ENCODE measurements around the gene CPAMD8.
A peak's percentile ranks its signal among the peaks of the same experiment; 100 is the strongest.

CPAMD8 gene

GRCh38 chr19:16919496-16919895, 107.1 kb downstream of the CPAMD8 start:
- no peak for TF ChIP-seq ZNF274 (IDR thresholded peaks at IDR 0.05; ENCODE audit: low read depth, low read length)
- H3K4me3 ChIP-seq (ENCODE audit: low read length), result no peak overlapping the region

- TF ChIP-seq ZNF274 (IDR thresholded peaks at IDR 0.05; ENCODE audit: low read depth, low read length), result no peak
- no peak overlapping the region for H3K4me3 ChIP-seq (ENCODE audit: low read length)
These were observed 109.2 kb downstream of the CPAMD8 start for GRCh38 chr19:16917401-16917800.

DNA sequence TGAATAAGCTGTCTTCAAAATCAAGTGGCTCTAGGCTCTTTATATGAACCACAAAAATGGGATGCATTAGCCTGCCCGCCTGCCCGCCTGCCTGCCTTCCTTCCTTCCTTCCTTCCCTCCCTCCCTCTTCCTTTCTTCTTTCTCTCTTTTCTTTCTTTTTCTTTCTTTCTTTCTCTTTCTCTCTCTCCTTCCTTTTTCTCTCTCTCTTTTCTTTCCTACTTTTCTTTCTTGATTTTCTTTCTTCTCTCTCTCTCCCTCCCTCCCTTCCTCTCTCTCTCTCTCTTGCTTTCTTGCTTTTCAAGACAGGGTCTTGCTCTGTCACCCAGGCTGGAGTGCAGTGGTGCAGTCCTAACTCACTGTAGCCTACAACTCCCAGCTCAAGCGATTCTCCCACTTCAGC, 110.9 kb downstream of the CPAMD8 start:
- H3K4me3 ChIP-seq (ENCODE audit: low read length), result no peak overlapping the region
- no peak for TF ChIP-seq ZNF274 (IDR thresholded peaks at IDR 0.05; ENCODE audit: low read depth, low read length)

GRCh38 chr19:16915135-16915534, 111.5 kb downstream of the CPAMD8 start:
- no peak for TF ChIP-seq ZNF274 (IDR thresholded peaks at IDR 0.05; ENCODE audit: low read depth, low read length)
- no peak overlapping the region for H3K4me3 ChIP-seq (ENCODE audit: low read length)

DNA sequence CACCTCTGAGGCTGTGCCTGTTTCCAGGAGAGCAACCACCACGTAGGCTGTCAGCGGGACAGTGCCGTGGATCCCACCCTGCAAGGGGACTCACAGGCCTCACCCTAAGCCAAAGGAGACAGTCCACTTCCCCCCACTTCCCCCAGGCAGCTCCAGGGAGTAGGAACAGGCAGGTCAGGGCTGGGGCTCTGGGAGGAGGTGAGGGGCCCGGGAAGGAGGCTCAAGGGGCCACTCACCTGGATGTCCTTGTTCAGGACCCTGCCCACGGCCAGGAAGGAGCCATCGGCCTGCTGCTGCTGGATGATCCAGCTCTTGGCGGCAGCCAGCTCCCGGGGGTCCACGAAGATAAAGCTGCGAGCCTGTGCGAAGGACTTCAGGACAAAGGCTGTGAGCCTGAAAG, 112.2 kb downstream of the CPAMD8 start:
- H3K4me3 ChIP-seq (ENCODE audit: low read length), result no peak overlapping the region
- TF ChIP-seq ZNF274 (IDR thresholded peaks at IDR 0.05; ENCODE audit: low read depth, low read length), result no peak

DNA sequence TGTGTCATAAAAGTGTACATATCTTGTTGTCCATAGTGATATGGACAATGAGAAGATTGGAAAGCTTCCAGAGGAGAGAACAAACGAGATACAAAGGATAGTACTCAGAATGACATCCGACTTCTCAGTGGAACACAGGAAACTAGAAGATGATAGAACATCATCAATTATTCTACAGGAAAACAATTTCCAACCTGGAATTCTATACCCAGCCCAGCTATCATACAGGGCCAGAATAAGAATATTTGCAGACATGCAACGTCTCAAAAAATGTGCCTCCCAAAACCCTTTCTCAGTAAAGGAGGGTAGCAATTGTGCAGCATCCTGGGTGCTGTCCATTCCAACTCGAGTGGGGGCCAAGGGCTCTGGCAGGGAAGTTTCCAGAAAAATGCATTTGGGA, 113.8 kb downstream of the CPAMD8 start:
- no peak overlapping the region for H3K4me3 ChIP-seq (ENCODE audit: low read length)
- no peak for TF ChIP-seq ZNF274 (IDR thresholded peaks at IDR 0.05; ENCODE audit: low read depth, low read length)

GRCh38 chr19:16911046-16911445, 115.6 kb downstream of the CPAMD8 start:
- no peak overlapping the region for H3K4me3 ChIP-seq (ENCODE audit: low read length)
- no peak for TF ChIP-seq ZNF274 (IDR thresholded peaks at IDR 0.05; ENCODE audit: low read depth, low read length)

- no peak overlapping the region for H3K4me3 ChIP-seq (ENCODE audit: low read length)
- TF ChIP-seq ZNF274 (IDR thresholded peaks at IDR 0.05; ENCODE audit: low read depth, low read length), result no peak
These were observed 117.9 kb downstream of the CPAMD8 start for GRCh38 chr19:16908759-16909158.

DNA sequence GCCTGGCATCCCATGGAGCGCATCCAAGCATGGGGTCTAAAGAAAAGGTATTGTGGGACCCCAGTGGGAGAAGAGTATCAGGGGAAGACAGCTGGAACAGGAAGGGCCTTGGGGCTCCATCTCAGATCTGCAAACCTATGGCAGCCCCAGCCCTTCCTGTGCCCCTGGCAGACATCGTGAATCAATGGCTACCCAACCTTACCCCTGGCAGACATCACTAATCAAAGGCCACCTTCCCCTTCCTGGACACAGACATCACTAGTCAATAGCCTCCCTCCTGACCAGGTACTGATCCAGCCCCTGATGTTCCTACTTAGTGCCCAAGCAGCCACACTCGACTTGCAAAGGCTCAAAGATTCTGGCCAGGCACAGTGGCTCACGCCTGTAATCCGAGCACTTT, 122.0 kb downstream of the CPAMD8 start:
- TF ChIP-seq ZNF274 (IDR thresholded peaks at IDR 0.05; ENCODE audit: low read depth, low read length), result no peak
- H3K4me3 ChIP-seq (ENCODE audit: low read length), result no peak overlapping the region

GRCh38 chr19:16903347-16903746, 123.3 kb downstream of the CPAMD8 start:
- H3K4me3 ChIP-seq (ENCODE audit: low read length), result no peak overlapping the region
- no peak for TF ChIP-seq ZNF274 (IDR thresholded peaks at IDR 0.05; ENCODE audit: low read depth, low read length)

DNA sequence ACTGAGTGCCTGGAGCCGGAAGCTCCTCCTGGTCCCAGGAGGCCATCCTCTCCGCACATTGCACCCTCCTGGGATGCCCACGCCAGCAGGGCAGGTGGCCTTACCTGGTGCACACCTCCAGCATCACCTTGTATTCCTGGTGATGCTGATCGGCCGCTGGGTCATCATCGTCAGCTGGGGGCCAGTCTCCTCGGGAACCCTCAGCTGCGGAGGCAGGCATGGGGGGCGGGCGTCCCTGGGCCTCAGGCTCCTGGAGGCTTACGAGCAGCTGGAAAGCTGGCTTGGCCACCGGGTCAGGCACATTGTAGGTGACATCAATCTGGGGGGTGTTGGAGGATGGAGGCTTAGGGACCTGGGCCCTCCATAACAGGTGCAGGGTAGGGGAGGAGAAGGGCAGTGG, 124.1 kb downstream of the CPAMD8 start:
- no peak for TF ChIP-seq ZNF274 (IDR thresholded peaks at IDR 0.05; ENCODE audit: low read depth, low read length)

GRCh38 chr19:16901491-16902175, 125.0 kb downstream of the CPAMD8 start:
- TF ChIP-seq ZNF274 (IDR thresholded peaks at IDR 0.05; ENCODE audit: low read depth, low read length), result no peak

More for the DNA sequence above, 124.1 kb downstream of the CPAMD8 start:
- no peak overlapping the region for H3K4me3 ChIP-seq (ENCODE audit: low read length)

DNA sequence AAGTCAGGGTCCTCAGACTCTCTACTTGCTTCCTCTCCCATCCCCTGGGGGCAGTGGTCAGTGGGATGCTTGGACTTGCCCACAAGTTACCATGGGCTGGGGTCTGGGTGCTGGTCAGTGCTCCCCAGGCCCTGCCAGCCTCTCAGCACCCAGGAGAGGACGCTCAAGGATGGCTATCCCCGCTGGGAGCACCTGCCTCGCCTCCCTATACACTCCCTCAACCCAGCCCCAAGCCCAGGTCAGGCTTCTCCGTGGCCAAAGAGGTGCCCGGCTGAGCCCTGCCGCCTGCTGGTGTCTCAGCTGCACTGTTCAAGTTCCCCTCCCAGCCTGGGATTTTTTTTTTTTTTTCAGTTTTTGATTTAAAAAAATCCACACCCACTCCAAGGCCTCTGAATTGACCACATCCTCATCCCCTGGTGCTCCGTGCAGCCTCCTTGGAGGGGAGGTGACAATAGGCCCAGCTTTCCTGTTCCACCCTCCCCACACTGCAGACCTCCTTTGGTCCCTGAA, 127.0 kb downstream of the CPAMD8 start:
- H3K4me3 ChIP-seq (ENCODE audit: low read length), result no peak overlapping the region
- TF ChIP-seq ZNF274 (IDR thresholded peaks at IDR 0.05; ENCODE audit: low read depth, low read length), result no peak

More at GRCh38 chr19:16901491-16902175, 125.0 kb downstream of the CPAMD8 start:
- H3K4me3 ChIP-seq (ENCODE audit: low read length), result no peak overlapping the region

DNA sequence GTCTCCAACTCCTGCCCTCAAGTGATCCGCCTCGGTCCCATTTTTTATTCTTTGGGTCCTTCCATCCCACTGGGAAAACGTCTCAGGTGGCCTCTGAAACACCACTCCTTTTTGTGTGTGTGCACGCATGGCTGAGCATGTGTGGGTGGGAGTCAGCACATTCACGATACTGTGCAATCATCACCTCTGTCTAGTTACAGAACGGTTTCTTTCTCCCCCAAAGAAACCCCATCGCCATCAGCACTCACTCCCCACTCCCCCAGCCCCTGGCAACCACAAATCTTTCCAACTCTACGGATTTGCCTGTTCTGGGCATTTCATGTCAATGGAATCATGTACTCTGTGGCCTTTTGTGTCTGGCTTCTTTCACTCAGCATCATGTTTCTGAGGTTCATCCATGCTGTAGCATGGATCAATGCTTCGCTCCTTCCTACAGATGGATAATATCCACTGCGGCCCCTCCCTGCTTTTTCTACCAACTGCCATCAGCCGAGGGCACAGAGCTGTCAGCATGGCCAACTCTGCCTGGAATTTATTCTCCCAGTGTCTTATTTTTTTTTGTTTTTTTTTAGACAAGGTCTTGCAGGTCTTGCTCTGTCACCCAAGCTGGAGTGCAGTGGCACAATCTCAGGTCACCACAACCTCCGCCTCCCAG, 128.1 kb downstream of the CPAMD8 start:
- TF ChIP-seq ZNF274 (IDR thresholded peaks at IDR 0.05; ENCODE audit: low read depth, low read length), result no peak
- no peak overlapping the region for H3K4me3 ChIP-seq (ENCODE audit: low read length)

GRCh38 chr19:16897856-16898161, 128.8 kb downstream of the CPAMD8 start:
- H3K4me3 ChIP-seq (ENCODE audit: low read length), result peak overlapping the region; percentile 66; the same call in 1 of the 2 replicates
- TF ChIP-seq ZNF274 (IDR thresholded peaks at IDR 0.05; ENCODE audit: low read depth, low read length), result no peak
